ENCODE measurements around the gene LEFTY1.

DNA sequence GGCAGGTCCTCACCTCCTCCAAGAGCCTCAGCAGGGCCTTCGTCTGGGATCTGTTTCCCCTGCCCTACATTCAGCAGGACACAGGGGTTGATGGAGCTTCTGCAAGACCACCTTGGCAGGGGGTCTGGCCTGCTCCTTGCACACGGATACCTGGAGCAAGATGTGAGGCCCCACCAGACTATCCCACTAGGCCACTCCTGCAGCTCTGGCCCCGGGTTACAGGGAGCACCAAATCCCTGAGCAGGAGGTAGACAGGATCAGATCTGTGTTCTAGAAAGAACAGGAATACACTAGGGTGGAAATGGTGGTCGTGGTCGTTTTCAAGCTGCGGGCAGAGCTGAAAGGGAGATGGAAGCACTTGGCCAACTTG lies 45.5 kb downstream of the LEFTY1 start:
- TF ChIP-seq, protein P1, sequence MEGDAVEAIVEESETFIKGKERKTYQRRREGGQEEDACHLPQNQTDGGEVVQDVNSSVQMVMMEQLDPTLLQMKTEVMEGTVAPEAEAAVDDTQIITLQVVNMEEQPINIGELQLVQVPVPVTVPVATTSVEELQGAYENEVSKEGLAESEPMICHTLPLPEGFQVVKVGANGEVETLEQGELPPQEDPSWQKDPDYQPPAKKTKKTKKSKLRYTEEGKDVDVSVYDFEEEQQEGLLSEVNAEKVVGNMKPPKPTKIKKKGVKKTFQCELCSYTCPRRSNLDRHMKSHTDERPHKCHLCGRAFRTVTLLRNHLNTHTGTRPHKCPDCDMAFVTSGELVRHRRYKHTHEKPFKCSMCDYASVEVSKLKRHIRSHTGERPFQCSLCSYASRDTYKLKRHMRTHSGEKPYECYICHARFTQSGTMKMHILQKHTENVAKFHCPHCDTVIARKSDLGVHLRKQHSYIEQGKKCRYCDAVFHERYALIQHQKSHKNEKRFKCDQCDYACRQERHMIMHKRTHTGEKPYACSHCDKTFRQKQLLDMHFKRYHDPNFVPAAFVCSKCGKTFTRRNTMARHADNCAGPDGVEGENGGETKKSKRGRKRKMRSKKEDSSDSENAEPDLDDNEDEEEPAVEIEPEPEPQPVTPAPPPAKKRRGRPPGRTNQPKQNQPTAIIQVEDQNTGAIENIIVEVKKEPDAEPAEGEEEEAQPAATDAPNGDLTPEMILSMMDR (conservative IDR thresholded peaks at IDR 0.05 in 1 of 2, IDR thresholded peaks at IDR 0.05 in 1 of 2; ENCODE audit: low read depth in 1 of 2, low read length in 2 of 2): no peak
- no peak for TF ChIP-seq EZH2 (IDR thresholded peaks at IDR 0.05; ENCODE audit: low read length, missing control alignments)
